ES-I3 (cell line): ENCODE results near the gene KRTAP4-3.
"Not testable (repeated sequence)": the region's sequence is repeated elsewhere in the genome, so short reads cannot be mapped to it uniquely, and the experiment has no call there.

ENCODE experiments used
- H3K36me3 ChIP-seq: 2 replicates; pipeline ENCODE4 v1.6.1; 2013; ENCODE audit warnings: mild to moderate bottlenecking, low read length, control low read depth, moderate library complexity; ENCODE audit not compliant: insufficient read depth
- H3K4me1 ChIP-seq: 2 replicates; pipeline ENCODE4 v1.6.1; 2013; ENCODE audit warnings: mild to moderate bottlenecking, control low read depth, low read length; ENCODE audit not compliant: insufficient read depth
- H3K9ac ChIP-seq: 2 replicates; pipeline ENCODE4 v1.6.1; 2013; ENCODE audit warnings: low read depth, mild to moderate bottlenecking, low read length, moderate library complexity
- H3K9me3 ChIP-seq: 2 replicates; pipeline ENCODE4 v1.6.1; 2013; ENCODE audit warnings: mild to moderate bottlenecking, low read length, moderate library complexity; ENCODE audit not compliant: control insufficient read depth, insufficient read depth

The KRTAP4-3 gene

DNA sequence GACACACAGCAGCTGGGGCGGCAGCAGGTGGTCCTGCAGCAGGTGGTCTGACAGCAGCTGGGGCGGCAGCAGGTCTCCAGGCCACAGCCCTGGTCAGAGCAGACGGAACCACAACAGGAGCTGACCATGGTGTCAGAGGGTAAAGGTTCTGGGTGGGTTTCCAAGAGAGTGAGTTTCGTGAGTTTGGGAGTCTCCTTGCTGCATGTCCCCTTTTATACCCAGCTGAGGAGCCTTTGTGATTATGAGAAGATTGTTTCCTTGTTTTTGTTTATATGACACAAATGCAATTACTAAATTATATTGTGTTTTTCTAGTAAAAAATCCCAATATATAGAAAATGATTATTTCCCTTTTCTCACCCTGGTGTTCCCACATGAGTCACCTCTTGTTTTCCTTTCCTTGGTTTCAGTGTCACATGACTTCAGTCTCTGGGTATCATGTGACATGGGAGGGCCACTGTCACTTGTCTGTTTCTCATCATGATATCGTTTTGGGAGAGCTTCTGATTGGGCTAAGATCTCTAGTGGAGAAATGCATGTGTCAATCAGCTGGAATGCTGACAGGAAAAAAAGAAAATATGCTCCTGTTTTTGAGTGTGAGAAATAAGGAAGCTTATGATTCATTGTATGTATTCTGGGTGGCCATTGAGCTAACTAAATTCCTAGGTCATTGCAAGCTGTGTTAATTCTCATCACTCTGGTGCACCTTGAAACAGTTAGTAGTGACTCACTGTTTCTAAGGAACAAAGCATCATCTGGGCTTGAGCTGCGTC lies 27.5 kb downstream of the KRTAP4-3 start, which contains the start of gene KRTAP4-6:
KRTAP4-6 (minus strand) TSS at position 185 of the 772 bp plus-strand sequence; CDS start at position 128, 57 bp downstream.
- Histone ChIP-seq H3K4me1 (no peaks in the 10 kb centered on the region), H3K9ac (no peak within 1 kb of the TSS), H3K36me3 (no peaks in the 10 kb centered on the region), H3K9me3 (peaks cover 4% of the 10 kb centered on the region; the same call in 1 of the 2 replicates)

DNA sequence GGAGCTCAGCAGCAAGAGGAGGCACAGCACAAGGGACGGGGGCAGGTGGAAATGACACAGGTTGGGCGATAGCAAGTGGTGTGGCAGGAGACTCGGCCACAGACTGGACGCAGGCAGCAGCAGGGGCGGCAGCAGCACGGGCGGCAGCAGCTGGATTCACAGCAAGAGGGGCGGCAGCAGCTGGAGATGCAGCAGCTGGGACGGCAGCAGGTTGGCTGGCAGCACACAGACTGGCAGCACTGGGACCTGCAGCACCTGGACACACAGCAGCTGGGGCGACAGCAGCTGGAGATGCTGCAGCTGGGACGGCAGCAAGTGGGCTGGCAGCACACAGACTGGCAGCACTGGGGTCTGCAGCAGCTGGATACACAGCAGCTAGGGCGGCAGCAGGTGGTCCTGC lies 28.2 kb downstream of the KRTAP4-3 start:
- H3K9me3 ChIP-seq = not testable (repeated sequence)

DNA sequence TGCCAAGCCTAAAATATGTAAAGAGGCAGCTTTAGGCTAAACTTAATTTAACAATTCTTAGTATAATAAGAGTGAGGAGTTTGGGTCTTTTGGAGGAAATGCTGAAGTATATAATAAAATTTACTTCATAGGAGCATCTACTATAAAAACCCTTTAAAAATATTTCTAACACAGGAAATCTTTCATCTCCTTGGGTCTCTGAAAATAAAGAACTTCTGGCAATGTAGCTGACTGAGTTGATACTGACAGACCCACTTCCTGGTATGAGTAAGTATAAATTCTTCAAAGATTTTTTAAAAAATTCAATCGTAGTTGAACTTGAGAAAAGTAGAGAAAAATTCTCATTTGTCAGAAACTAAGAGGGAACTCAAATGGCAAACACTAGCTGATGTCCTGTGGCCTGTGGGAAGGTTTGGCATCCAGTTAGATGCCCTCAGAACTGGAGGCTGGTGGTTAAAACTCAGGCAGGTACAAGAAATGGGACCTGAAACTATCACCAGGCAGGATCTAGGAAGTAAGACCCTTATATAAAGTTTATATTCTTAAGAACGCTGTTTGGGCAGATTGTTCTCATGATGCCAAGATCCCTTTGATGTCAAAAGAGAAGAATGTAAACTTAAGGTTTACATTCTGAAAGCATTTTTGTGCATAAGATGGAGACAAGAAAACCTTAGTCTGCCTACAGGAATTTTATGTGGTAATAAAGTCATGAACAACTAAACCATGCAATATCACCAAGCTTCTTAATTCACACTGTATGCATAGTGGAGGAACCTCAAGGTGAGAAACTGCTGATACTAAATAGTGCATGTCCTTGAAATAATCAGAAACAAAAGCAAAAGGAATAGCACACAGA lies 33.9 kb downstream of the KRTAP4-3 start:
- Histone ChIP-seq H3K36me3 (no peaks in the 10 kb centered on the region), H3K9me3 (peaks cover 4% of the 10 kb centered on the region; the same call in 1 of the 2 replicates), H3K4me1 (no peaks in the 10 kb centered on the region), H3K9ac (no peak overlapping the region)

More for the DNA sequence above, 28.2 kb downstream of the KRTAP4-3 start:
- H3K4me1 ChIP-seq, H3K36me3 ChIP-seq, H3K9ac ChIP-seq: not testable (repeated sequence)

DNA sequence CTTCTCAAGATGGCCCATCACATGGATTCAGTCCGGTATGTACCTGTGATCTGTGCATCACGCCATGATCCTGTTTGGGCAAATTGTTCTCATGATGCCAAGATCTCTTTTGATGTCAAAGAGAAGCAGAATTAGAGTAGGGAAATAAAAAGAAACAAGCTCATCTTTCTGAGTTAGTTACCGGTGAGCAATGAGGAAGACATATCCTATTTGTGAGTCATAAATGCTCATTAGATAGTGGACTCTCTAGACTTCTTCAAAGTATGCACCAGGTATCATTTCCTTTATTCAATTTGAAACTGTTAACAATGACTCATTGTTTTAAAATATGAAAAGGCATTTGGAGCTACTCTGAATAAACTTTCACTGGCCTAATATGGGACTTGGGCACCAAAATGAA lies 36.0 kb downstream of the KRTAP4-3 start:
- Histone ChIP-seq H3K36me3 (no peaks in the 10 kb centered on the region), H3K9ac (no peak overlapping the region), H3K9me3 (peaks cover 4% of the 10 kb centered on the region; the same call in 1 of the 2 replicates), H3K4me1 (no peaks in the 10 kb centered on the region)

DNA sequence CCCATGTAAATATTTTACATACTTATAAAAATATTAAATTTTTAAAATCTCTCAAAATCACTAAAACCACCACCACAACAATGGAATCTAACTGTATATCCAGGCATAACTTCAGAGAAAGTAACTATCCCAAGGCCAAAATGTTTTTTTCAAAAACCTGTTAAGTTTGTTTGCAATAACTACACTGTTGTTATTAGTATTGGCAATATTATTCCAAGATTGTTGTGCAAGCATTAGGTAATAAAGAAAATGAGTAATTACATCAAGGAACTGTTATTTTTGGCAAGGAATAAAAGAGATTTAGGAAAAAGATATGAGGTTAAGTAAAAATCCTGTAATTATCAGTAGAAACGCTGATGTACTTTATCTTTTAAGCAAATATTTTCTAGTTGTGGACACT lies 40.6 kb downstream of the KRTAP4-3 start:
- no peaks in the 10 kb centered on the region for H3K9me3 ChIP-seq
- H3K36me3 ChIP-seq = no peaks in the 10 kb centered on the region
- no peak overlapping the region for H3K9ac ChIP-seq
- no peaks in the 10 kb centered on the region for H3K4me1 ChIP-seq

DNA sequence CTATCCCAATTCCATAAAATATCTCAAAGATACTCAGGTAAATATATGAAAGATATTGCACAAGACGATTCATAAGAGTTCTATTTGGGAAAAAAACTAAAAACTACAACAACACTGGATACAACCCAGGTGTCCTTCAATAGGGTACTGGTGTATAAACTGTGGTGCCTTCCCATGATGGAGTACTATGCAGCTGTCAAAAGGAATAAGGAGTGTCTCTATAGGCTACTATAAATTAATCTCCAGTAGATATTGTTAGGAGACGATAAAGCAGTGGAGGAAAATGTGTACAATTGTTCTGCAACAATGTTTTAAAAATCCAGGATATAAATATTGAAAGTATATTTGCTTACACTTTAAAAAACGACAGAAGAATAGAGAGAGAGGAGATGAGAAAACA lies 41.6 kb downstream of the KRTAP4-3 start:
- no peak overlapping the region for H3K9ac ChIP-seq
- H3K4me1 ChIP-seq = no peaks in the 10 kb centered on the region
- H3K9me3 ChIP-seq = no peaks in the 10 kb centered on the region
- no peaks in the 10 kb centered on the region for H3K36me3 ChIP-seq

DNA sequence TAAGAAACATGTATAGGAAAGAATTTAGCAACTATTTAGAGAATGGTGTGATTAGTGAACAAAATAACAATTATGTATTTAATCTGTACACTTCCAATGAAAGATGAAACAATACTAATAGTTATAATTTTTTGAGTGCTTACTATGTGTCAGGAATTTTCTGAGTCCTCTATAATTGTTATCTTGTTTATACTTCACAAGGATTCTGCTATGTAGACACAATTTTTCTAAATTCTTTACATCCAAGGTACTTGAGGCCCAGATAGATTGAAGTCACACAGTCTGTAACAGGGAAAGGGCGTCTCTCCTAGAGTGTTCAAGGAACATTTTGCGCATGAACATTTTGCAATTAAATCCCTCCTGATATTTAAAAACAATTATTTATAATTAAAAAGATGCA lies 43.0 kb downstream of the KRTAP4-3 start:
- no peaks in the 10 kb centered on the region for H3K9me3 ChIP-seq
- no peak overlapping the region for H3K9ac ChIP-seq
- H3K4me1 ChIP-seq = no peaks in the 10 kb centered on the region

DNA sequence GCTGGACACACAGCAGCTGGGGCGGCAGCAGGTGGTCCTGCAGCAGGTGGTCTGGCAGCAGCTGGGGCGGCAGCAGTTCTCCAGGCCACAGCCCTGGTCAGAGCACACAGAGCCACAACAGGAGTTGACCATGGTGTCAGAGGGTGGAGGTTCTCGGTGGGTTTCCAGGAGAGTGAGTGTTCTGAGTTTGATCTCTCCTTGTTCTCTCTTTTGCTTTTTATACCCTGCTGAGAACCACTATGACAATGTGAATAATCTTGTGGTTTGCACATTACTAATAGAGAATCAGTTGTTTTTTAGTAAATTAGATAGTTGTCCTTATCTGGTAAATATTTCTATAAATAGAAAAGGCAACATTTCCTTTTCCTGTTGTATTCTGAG lies 44.0 kb downstream of the KRTAP4-3 start, which contains the start of gene KRTAP4-12:
KRTAP4-12 (minus strand) TSS at position 192 of the 381 bp plus-strand sequence; CDS start at position 132, 60 bp downstream.
- not testable (repeated sequence) for H3K9me3 ChIP-seq, H3K4me1 ChIP-seq, H3K9ac ChIP-seq, H3K36me3 ChIP-seq

More for the DNA sequence above, 43.0 kb downstream of the KRTAP4-3 start:
- H3K36me3 ChIP-seq = no peaks in the 10 kb centered on the region

DNA sequence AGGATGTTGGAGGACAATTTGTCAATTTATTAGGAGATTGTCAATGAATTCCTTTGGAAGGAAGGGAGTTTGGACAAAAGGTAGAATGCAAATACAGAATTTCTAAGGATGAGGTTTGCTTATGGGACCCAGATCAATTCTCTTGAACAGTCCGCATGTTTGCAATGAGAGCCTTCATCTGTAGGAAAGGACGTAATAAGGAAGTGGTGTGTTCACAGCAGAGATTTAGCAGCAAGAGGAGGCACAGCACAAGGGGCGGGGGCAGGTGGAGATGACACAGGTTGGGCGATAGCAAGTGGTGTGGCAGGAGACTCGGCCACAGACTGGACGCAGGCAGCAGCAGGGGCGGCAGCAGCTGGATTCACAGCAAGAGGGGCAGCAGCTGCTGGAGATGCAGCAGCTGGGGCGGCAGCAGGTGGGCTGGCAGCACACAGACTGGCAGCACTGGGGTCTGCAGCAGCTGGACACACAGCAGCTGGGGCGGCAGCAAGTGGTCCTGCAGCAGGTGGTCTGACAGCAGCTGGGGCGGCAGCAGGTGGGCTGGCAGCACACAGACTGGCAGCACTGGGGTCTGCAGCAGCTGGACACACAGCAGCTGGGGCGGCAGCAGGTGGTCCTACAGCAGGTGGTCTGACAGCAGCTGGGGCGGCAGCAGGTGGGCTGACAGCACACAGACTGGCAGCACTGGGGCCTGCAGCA lies 44.6 kb downstream of the KRTAP4-3 start:
- not testable (repeated sequence) for H3K9me3 ChIP-seq, H3K4me1 ChIP-seq, H3K9ac ChIP-seq, H3K36me3 ChIP-seq

DNA sequence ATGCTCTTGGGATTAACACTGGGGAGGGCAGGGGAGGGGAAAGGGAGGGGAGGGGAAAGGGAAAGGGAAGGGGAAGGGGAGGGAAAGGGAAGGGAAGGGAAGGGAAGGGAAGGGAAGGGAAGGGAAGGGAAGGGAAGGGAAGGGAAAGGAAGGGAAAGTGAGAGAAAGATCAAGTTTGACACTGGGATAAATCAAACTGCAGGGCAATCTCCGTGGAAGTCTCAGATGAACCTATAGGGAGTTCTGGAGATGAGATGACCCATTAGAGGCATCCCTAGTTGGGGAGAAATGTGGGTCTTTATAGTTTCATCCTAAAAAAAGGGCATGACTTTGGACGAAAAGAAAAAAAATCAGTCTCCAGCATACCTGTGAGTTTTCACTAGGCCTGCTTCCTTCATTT lies 46.3 kb downstream of the KRTAP4-3 start:
- no peaks in the 10 kb centered on the region for H3K4me1 ChIP-seq
- no peaks in the 10 kb centered on the region for H3K9me3 ChIP-seq
- H3K36me3 ChIP-seq = no peaks in the 10 kb centered on the region
- H3K9ac ChIP-seq = no peak overlapping the region

DNA sequence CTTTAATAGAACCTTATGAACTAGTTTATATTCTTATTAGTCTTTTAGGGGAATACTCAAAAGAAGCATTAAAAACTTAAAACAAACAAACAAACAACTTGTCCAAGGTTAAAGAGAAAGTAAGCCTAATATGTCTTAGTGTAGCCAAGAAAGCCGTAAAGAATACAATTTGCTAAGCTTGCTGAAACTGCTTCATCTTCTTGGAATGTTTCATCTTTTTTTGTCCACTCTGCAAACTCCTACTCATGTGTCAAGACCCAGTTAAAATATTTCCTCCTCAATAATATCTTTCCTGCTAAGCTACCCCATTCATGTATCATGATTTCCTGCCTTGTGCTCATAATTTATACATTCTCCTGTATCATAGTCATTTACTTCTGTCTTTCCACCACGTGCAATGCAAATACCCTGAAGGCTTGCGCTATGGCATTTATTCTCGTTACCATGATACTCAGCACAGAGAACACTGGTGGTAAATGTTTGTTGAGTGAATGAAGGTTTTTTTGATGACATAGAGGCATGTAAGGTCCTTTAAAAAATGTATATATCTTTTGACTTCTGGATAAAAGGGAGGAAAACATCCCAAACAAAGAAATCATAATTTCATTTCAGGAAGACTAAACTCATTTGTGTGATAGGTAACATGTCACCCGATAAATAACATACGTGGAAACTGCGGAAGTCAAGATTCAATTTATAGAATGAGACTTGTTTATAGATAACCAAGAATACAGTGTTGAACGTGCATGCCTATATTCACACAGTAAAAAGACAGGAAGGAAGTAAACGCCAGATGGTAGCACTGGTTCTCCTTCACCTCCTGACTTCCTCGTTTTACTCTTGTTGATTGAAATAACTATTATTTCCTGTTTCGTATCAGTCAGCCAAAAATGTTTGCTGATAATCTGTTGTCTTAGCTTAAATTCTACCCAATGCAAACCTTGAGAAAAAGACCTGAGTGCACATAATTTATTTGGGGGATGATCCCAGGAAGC lies 48.0 kb downstream of the KRTAP4-3 start:
- H3K4me1 ChIP-seq, H3K36me3 ChIP-seq, H3K9me3 ChIP-seq, H3K9ac ChIP-seq: not testable (repeated sequence)

DNA sequence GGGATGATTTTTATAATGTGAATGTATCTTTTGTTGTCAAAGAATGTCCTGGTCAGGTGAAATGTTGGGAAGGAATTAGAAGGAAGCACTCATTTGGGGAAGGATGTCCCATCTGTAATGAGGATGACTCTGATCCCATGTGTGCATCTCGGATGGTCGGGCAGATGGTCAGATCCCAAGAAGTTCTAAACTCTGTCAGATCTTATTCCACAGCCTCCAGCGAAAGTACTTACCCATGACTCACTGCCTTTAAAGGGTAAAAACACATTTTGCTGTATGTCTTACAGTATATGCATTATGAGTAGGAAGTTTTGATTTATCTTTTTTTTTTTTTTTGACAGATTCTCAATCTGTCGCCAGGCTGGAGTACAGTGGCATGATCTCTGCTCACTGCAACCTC lies 49.3 kb downstream of the KRTAP4-3 start:
- Histone ChIP-seq H3K36me3 (no peaks in the 10 kb centered on the region), H3K9me3 (no peaks in the 10 kb centered on the region), H3K9ac (no peak overlapping the region), H3K4me1 (no peaks in the 10 kb centered on the region)

DNA sequence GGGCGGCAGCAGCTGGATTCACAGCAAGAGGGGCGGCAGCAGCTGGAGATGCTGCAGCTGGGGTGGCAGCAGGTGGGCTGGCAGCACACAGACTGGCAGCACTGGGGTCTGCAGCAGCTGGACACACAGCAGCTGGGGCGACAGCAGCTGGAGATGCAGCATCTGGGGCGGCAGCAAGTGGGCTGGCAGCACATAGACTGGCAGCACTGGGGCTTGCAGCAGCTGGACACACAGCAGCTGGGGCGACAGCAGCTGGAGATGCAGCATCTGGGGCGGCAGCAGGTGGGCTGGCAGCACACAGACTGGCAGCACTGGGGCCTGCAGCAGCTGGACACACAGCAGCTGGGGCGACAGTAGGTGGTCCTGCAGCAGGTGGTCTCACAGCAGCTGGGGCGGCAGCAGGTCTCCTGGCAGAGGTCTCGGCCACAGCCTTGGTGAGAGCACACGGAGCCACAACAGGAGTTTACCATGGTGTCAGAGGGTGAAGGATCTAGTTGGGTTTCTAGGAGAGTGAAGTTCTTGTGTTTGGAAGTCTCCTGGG lies 50.1 kb downstream of the KRTAP4-3 start, which contains the start of gene KRTAP4-11:
KRTAP4-11 (minus strand) TSS at position 528 of the 541 bp plus-strand sequence; CDS start at position 470, 58 bp downstream.
- H3K9me3 ChIP-seq = not testable (repeated sequence)

More for the DNA sequence above, 50.1 kb downstream of the KRTAP4-3 start, which contains the start of gene KRTAP4-11:
- not testable (repeated sequence) for H3K4me1 ChIP-seq, H3K36me3 ChIP-seq, H3K9ac ChIP-seq
